Measurements from ENCODE around the gene RNF38.

RNF38 gene

GRCh38 chr9:36337865-36338264 lies 62.2 kb downstream of the RNF38 start:
- no peak overlapping the region for H3K4me3 ChIP-seq (ENCODE audit: low read depth, low read length)
- no peak for DNase-seq (ENCODE audit: low read depth)
- TF ChIP-seq, protein P1, sequence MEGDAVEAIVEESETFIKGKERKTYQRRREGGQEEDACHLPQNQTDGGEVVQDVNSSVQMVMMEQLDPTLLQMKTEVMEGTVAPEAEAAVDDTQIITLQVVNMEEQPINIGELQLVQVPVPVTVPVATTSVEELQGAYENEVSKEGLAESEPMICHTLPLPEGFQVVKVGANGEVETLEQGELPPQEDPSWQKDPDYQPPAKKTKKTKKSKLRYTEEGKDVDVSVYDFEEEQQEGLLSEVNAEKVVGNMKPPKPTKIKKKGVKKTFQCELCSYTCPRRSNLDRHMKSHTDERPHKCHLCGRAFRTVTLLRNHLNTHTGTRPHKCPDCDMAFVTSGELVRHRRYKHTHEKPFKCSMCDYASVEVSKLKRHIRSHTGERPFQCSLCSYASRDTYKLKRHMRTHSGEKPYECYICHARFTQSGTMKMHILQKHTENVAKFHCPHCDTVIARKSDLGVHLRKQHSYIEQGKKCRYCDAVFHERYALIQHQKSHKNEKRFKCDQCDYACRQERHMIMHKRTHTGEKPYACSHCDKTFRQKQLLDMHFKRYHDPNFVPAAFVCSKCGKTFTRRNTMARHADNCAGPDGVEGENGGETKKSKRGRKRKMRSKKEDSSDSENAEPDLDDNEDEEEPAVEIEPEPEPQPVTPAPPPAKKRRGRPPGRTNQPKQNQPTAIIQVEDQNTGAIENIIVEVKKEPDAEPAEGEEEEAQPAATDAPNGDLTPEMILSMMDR (IDR thresholded peaks at IDR 0.05; ENCODE audit: low read depth, low read length): no peak
- TF ChIP-seq POLR2A (IDR thresholded peaks at IDR 0.05; ENCODE audit: extremely low read depth, insufficient read length): no peak
- TF ChIP-seq MAX (IDR thresholded peaks at IDR 0.05; ENCODE audit: low read depth, low read length): no peak

DNA sequence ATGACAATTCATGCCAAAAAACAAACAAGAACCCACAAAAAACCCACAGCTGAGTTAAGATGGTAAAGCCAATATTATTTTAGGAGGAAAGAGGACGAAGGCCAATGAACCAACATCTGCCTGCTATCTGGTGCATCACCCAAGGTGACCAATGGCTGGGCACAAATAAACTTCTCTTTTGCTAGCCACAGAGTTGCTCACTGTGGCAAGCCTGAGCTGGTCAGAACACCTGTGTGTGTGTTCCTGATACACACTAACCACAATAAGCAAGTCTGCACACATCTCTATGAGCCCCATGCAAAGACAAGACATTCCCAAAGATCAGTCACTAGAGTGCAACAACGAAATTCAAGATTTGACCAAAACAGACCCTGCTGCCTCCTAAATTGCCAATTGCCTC lies 63.1 kb downstream of the RNF38 start:
- TF ChIP-seq MYC (IDR thresholded peaks at IDR 0.05; ENCODE audit: low read depth, low read length) (no peak), POLR2A (IDR thresholded peaks at IDR 0.05; ENCODE audit: extremely low read depth, insufficient read length) (no peak), MAX (IDR thresholded peaks at IDR 0.05; ENCODE audit: low read depth, low read length) (no peak)
- TF ChIP-seq, protein P1 (IDR thresholded peaks at IDR 0.05; ENCODE audit: low read depth, low read length): no peak
- no peak for DNase-seq (ENCODE audit: low read depth)
- H3K4me3 ChIP-seq (ENCODE audit: low read depth, low read length): no peak overlapping the region

- no peak for TF ChIP-seq POLR2A (IDR thresholded peaks at IDR 0.05; ENCODE audit: extremely low read depth, insufficient read length)
- no peak for TF ChIP-seq MYC (IDR thresholded peaks at IDR 0.05; ENCODE audit: low read depth, low read length)
- TF ChIP-seq MAX (IDR thresholded peaks at IDR 0.05; ENCODE audit: low read depth, low read length): no peak
- TF ChIP-seq, protein P1 (IDR thresholded peaks at IDR 0.05; ENCODE audit: low read depth, low read length): no peak
- H3K4me3 ChIP-seq (ENCODE audit: low read depth, low read length): no peak overlapping the region
- DNase-seq (ENCODE audit: low read depth): no peak
Observed at GRCh38 chr9:36336131-36336907, 63.8 kb downstream of the RNF38 start.

- no peak overlapping the region for H3K4me3 ChIP-seq (ENCODE audit: low read depth, low read length)
- no peak for DNase-seq (ENCODE audit: low read depth)
- no peak for TF ChIP-seq MAX (IDR thresholded peaks at IDR 0.05; ENCODE audit: low read depth, low read length)
- TF ChIP-seq, protein P1 (IDR thresholded peaks at IDR 0.05; ENCODE audit: low read depth, low read length): no peak
Observed at GRCh38 chr9:36332006-36332405, 68.1 kb downstream of the RNF38 start.

GRCh38 chr9:36328798-36329411 lies 71.2 kb downstream of the RNF38 start:
- DNase-seq (ENCODE audit: low read depth): peak; percentile 70
- TF ChIP-seq, protein P1 (IDR thresholded peaks at IDR 0.05; ENCODE audit: low read depth, low read length): peak; percentile 44
- TF ChIP-seq POLR2A (IDR thresholded peaks at IDR 0.05; ENCODE audit: extremely low read depth, insufficient read length): no peak
- H3K4me3 ChIP-seq (ENCODE audit: low read depth, low read length): no peak overlapping the region

Data from NB4 (cell line).